Measurements from ENCODE around the gene ZNF280B.
"Not testable (repeated sequence)": the region's sequence is repeated elsewhere in the genome, so short reads cannot be mapped to it uniquely, and the experiment has no call there.

The ZNF280B gene

DNA sequence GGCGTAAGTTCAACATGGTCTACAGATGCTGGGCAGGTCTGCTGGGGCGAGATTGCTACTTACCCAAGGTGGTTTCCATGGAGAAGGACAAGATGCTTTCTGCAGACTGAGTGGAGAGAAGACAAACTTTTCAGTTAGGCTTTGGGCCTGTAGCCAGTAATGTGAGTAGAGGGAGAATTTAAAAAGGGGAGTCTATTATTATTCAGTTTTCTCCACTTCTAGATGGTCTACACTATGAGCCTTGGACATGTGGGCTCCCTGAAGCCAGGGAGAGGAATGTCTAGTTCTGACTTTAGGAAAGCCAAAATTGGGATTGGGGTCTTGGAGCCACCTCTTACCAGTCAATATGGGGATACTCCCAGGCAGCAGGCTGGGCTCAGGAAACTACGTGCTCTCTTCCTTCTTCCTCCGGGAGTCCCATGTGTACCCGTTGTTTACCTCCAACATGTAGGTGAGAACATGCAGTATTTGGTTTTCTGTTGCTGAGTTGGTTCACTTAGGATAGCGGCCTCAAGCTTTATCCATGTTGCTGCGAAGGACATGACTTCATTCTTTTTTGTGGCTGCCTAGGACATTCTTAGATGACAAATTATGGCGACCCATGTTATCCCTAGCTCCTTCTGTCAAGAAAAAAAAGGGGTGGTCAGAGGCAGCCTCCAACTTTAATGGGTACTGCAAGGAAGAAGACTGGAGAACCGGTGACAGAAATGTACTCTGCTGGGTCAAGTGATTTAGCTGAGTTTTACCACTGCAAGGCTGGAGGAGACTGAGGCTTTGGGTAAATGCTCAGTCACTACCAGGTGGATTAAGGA is 26.3 kb upstream of the ZNF280B start:
- no peak for DNase-seq

GRCh38 chr22:22533863-22534262 is 25.3 kb upstream of the ZNF280B start:
- DNase-seq, result no peak

DNA sequence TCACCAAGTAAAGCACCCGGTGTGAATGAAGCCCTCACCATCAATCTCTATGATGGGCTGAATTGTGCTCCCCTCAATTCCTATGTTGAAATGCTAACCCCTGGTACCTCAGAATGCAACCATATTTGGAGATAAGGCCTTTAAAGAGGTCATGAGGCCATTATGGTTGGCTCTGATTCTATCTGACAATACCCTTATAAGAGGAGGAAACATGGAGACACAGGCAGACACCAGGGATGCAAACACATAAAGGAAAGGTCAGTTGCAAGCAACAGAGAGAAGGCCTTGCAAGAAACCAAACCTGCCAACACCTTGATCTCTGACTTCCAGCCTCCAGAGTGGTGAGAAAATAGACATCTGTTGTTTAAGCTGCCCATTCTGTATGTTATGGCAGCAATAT is 24.9 kb upstream of the ZNF280B start:
- no peak for DNase-seq

- DNase-seq, result not testable (repeated sequence)
These were observed 24.1 kb upstream of the ZNF280B start for GRCh38 chr22:22532547-22533071.

GRCh38 chr22:22531770-22532546 is 23.4 kb upstream of the ZNF280B start:
- no peak for DNase-seq

GRCh38 chr22:22528780-22529179 is 20.2 kb upstream of the ZNF280B start:
- DNase-seq, result no peak

GRCh38 chr22:22527312-22527711 is 18.8 kb upstream of the ZNF280B start:
- DNase-seq, result no peak

DNA sequence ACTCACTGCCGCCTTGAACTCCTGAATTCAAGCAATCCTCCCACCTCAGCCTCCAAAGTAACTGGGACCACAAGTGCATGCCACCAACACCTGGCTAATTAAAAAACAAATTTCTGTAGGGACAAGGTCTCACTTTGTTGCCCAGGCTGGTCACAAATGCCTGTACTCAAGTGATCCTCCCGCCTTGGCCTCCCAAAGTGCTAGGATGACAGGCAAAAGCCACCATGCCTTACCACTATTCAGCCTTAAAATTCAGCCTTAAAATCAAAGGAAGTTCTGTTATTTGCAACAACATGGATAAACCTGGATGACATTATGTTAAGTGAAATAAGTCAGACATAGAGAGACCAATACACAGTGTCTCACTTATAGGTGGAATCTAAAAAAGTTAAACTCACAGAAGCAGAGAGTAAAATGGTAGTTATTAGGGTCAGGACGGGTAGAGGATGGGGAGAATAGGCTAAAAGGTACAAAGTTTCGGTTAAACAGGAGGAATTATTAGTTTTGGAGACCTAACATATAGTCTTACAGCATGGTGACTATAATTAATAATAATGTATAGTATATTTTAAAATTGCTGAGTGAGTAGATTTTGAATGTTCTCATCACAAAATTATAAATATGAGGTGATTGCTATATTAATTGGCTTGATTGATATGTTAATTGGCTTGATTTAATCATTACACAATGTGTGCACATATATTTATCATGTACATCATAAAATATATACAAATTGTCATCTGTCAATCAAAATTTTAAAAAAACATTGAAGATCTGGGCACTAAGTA is 17.8 kb upstream of the ZNF280B start:
- no peak for DNase-seq

DNA sequence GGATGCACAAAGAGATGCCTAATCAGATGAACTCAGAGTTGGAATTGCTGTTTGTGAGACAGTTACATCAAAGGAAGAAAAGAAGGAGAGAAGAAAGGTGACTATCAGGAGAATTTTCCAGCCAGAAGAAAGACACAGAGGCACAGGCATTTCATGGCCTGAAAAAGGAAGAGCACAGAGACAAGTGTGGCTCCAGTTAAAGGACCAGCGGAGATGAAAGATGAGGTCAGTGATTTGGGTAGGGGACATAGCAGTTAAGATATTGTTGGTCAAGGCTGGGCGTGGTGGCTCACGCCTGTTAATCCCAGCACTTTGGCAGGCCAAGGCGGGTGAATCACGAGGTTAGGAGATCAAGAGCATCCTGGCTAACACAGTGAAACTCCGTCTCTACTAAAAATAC is 15.0 kb upstream of the ZNF280B start:
- DNase-seq, result no peak

DNA sequence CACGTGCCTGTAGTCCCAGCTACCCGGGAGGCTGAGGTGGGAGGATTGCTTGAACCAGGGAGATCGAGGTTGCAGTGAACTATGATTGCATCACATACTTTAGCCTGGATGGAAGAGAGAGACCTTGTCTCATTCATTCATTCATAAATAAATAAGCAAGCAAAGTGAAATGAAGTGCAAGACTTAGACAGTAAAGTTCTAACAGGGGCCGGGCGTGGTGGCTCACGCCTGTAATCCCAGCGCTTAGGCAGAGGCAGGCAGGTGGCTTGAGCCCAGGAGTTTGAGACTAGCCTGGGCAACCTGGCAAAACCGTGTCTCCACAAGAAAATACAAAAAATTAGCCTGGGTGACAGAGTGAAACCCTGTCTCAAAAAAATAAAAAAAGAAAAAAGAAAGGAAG is 13.1 kb upstream of the ZNF280B start:
- no peak for DNase-seq

DNA sequence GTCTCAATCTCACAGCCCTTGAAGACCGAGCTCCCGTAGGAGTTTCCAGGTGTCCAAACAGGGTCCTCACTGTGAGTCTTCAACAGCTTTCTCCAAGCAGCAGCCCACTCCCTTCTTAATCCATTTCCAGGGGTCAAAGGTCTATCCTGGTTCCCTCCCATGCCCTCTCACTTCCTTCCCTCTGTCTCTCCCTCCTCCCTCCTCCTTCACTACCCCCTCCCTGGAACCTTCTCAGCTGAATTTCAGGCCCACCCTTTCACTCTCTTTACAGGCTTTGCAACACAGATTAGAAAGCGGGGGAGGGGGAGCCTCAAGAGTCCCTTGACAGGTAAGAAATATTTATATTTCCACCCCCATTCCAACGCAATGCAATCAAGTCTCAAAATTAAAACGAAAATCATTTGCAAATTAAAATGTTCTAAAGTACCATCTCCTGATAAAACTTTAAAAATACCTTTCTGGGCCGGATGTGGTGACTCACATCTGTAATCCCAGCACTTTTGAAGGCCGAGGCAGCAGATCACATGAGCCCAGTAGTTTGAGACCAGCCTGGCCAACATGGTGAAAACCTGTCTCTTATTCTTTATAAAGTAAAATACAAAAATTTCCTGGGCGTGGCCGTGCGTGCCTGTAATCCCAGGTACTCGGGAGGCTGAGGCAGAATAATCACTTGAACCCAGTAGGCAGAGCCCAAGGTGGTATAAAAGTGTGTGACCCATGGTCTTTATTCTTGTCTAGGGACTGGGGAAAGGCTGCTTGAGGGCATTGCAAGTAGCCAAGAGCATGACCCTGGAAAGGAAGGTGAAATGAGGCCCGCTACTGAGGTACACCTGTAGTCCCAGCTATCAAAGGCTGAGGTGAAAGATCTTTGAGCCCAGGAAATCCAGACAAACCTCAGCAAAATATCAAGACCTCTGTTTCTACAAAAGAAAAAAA is 12.4 kb upstream of the ZNF280B start:
- no peak for DNase-seq

GRCh38 chr22:22520020-22520656 is 11.6 kb upstream of the ZNF280B start, which contains the start of gene ZNF280A:
Gene ZNF280A (minus strand): TSS chr22:22520270. CDS start chr22:22515630, 4,640 bp downstream.
- no peak for DNase-seq

DNA sequence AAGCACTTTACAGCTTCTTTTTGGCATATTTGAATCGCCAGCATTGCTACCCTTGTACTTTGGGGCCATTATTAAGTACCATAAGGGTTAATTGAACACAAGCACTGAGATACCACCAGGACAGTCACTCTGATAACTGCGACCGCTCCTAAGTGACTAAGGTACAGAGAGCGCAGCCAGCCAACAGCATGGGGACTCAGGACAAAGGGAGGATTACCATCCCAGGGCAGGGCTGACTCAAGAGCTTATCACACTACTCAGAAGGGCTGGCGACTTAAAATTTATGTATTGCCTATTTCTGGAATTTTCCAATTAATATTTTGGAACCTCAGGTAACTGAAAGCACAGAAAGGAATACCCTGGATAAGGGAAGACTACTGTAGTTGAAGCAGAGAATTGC is 11.0 kb upstream of the ZNF280B start:
- no peak for DNase-seq

DNA sequence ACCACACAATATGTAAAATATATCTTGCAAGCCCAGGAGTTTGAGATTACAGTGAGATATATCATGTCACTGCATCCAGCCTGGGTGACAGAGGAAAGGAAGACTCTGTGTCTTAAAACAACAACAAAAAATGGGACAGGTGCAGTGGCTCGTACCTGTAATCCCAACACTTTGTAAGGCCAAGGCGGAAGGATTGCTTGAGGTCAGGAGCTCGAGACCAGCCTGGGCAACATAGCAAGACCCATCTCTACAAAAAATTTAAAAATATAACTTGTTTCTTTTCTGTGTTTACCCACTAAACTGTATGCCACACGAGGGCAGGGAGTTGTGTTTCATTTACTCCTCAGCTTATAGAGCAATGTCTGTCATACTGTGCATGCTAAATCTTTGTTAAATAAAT is 8.4 kb upstream of the ZNF280B start:
- no peak for DNase-seq

- DNase-seq, result no peak
These were observed 7.3 kb upstream of the ZNF280B start for GRCh38 chr22:22515890-22516289.

GRCh38 chr22:22514431-22514830 is 5.9 kb upstream of the ZNF280B start:
- DNase-seq, result peak; percentile 37

DNA sequence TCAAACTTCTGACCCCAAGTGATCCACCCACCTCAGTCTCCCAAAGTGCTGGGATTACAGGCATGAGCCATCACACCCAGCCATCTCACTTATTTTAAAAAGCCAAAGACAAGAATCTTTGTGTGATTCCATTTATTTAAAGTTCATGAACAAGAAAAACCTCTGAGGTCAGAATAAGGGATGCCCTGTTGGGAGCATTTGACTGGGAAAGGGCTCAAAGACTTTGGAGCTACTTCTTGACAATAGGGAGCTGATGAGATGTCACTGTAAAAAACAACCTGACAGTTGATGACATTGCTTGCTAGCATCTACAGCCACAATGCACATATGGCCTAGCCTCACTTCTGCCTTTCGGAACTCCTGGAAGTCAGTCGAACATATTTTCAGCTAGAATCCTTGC is 5.1 kb upstream of the ZNF280B start:
- no peak for DNase-seq

DNA sequence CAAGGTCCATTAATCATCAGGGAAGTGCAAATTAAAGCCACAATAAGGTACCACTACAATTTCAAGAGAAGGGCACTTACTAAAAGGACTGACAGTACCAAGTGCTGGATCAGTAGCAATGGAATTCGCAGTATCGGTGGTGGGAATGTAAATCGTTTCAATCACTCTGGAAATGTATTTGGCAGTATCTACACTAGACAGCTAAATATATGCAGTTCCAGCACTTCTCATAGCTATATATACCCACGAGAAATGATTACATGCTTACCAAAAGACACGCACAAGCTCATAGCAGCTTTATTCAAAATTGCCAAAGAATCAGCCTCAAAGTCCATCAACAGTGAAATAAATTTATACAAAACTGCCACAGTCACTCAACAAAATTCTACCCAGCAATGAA is 4.4 kb upstream of the ZNF280B start:
- DNase-seq, result no peak

- not testable (repeated sequence) for DNase-seq
These were observed 2.3 kb upstream of the ZNF280B start for GRCh38 chr22:22510833-22511232.

GRCh38 chr22:22509912-22510311 is 1.4 kb upstream of the ZNF280B start:
- not testable (repeated sequence) for DNase-seq

GRCh38 chr22:22507743-22508273 is 734 bp downstream of the ZNF280B start:
- no peak for DNase-seq
